ENCODE measurements around the gene RUNX2.
"Not testable (repeated sequence)": the region's sequence is repeated elsewhere in the genome, so short reads cannot be mapped to it uniquely, and the experiment has no call there.

The RUNX2 gene

GRCh38 chr6:45647341-45648261 is 319.5 kb downstream of the RUNX2 start:
- no peak for DNase-seq (ENCODE audit: low spot score)

GRCh38 chr6:45648262-45648620 is 320.1 kb downstream of the RUNX2 start:
- DNase-seq (ENCODE audit: low spot score): no peak

GRCh38 chr6:45650524-45651135 is 322.5 kb downstream of the RUNX2 start:
- no peak for DNase-seq (ENCODE audit: low spot score)

- no peak for DNase-seq (ENCODE audit: low spot score)
Measured at GRCh38 chr6:45651301-45651700, 323.2 kb downstream of the RUNX2 start.

GRCh38 chr6:45652416-45652815 is 324.3 kb downstream of the RUNX2 start:
- DNase-seq (ENCODE audit: low spot score): no peak

GRCh38 chr6:45653117-45653883 is 325.2 kb downstream of the RUNX2 start:
- no peak for DNase-seq (ENCODE audit: low spot score)

GRCh38 chr6:45654673-45655072 is 326.5 kb downstream of the RUNX2 start:
- DNase-seq (ENCODE audit: low spot score): no peak

GRCh38 chr6:45655745-45656476 is 327.8 kb downstream of the RUNX2 start:
- no peak for DNase-seq (ENCODE audit: low spot score)

- no peak for DNase-seq (ENCODE audit: low spot score)
Measured at GRCh38 chr6:45657226-45657625, 329.1 kb downstream of the RUNX2 start.

GRCh38 chr6:45658400-45658799 is 330.3 kb downstream of the RUNX2 start:
- DNase-seq (ENCODE audit: low spot score): no peak

GRCh38 chr6:45658958-45659357 is 330.8 kb downstream of the RUNX2 start:
- DNase-seq (ENCODE audit: low spot score): peak; percentile 57

GRCh38 chr6:45661661-45662060 is 333.5 kb downstream of the RUNX2 start:
- no peak for DNase-seq (ENCODE audit: low spot score)

- DNase-seq (ENCODE audit: low spot score): peak; percentile 50
Measured at GRCh38 chr6:45663251-45664221, 335.4 kb downstream of the RUNX2 start.

- no peak for DNase-seq (ENCODE audit: low spot score)
Measured at GRCh38 chr6:45664707-45665106, 336.6 kb downstream of the RUNX2 start.

GRCh38 chr6:45665859-45666258 is 337.7 kb downstream of the RUNX2 start:
- no peak for DNase-seq (ENCODE audit: low spot score)

GRCh38 chr6:45666846-45667245 is 338.7 kb downstream of the RUNX2 start:
- DNase-seq (ENCODE audit: low spot score): no peak

- DNase-seq (ENCODE audit: low spot score): no peak
Measured at GRCh38 chr6:45667300-45667699, 339.2 kb downstream of the RUNX2 start.

GRCh38 chr6:45667766-45668165 is 339.6 kb downstream of the RUNX2 start:
- DNase-seq (ENCODE audit: low spot score): no peak

- no peak for DNase-seq (ENCODE audit: low spot score)
Measured at GRCh38 chr6:45668705-45669104, 340.6 kb downstream of the RUNX2 start.

GRCh38 chr6:45673167-45673566 is 345.0 kb downstream of the RUNX2 start:
- not testable (repeated sequence) for DNase-seq (ENCODE audit: low spot score)

- DNase-seq (ENCODE audit: low spot score): not testable (repeated sequence)
Measured at GRCh38 chr6:45675166-45675565, 347.0 kb downstream of the RUNX2 start.

Data from germinal center (tissue), 1 donor.